B cell (primary cell): ENCODE results near the gene ASCL2. TPM values are rescaled to one million over a fixed set of nuclear protein-coding genes. Genes with fewer than 3 reads are reported as not detected.

Source experiments
- ATAC-seq: fragments of 200-7000 bp; cut with Tn5 transposase; one replicate; pipeline ENCODE4 v1.10.0; 2021; ENCODE audit warnings: low read depth, mild to moderate bottlenecking, moderate number of reproducible peaks, moderate library complexity
- CTCF ChIA-PET: fragments of 350-600 bp; sonication (Branson Sonifier 250); formaldehyde crosslinking; loops from one replicate; lab custom pipeline; 2021; ENCODE audit warnings: antibody characterized with exemption, inconsistent platforms; lab: Charles Lee
- POLR2A ChIA-PET: fragments of 350-600 bp; sonication (Branson Sonifier 250); formaldehyde crosslinking; loops from one replicate; lab custom pipeline; 2021; ENCODE audit warnings: antibody characterized with exemption; lab: Charles Lee
- DNase-seq: peaks from one replicate; pipeline ENCODE4 v3.0.0; 2013
- H2AFZ ChIP-seq: 2 replicates; pipeline ENCODE4 v1.6.1; 2012; ENCODE audit warnings: mild to moderate bottlenecking, low read depth, low read length; ENCODE audit not compliant: insufficient read depth, poor library complexity, severe bottlenecking
- H3K27ac ChIP-seq, 2 donors: 1 replicate in 1 of 2; 2 replicates in 1 of 2; pipeline ENCODE4 v1.5.1; 2012 to 2013; ENCODE audit warnings: low read length in 2 of 2, mild to moderate bottlenecking in 2 of 2, moderate library complexity in 1 of 2
- H3K27me3 ChIP-seq, 4 experiments: fragments of 200-600 bp in 1 of 4; sonication (generic) in 1 of 4; replicated peaks in 1 of 4; 1 replicate in 2 of 4; 2 replicates in 2 of 4; pipeline versions ENCODE4 v1.6.1 to v1.7.0; 2013 to 2016; ENCODE audit warnings: low read length in 3 of 4, mild to moderate bottlenecking in 2 of 4, mixed read lengths in 1 of 4, moderate library complexity in 1 of 4; ENCODE audit not compliant: insufficient read depth in 4 of 4, control insufficient read depth in 3 of 4; ENCODE audit errors: control extremely low read depth in 1 of 4
- H3K36me3 ChIP-seq, 2 experiments: replicated peaks in 1 of 2; 1 replicate in 1 of 2; 2 replicates in 1 of 2; pipeline versions ENCODE4 v1.6.1 to v1.7.1; 2013; ENCODE audit warnings: low read length in 1 of 2; ENCODE audit not compliant: insufficient read depth in 2 of 2, control insufficient read depth in 1 of 2; ENCODE audit errors: control extremely low read depth in 1 of 2, extremely low read depth in 1 of 2
- H3K4me1 ChIP-seq, 2 donors: fragments of 200-600 bp in 1 of 2; sonication (generic) in 1 of 2; 1 replicate in 1 of 2; 2 replicates in 1 of 2; pipeline versions ENCODE4 v1.5.1 to v1.6.1; 2013 to 2017; ENCODE audit warnings: low read length in 2 of 2; ENCODE audit not compliant: control insufficient read depth in 2 of 2, insufficient read depth in 2 of 2
- H3K4me2 ChIP-seq: replicated peaks from 2 replicates; pipeline ENCODE3; 2012; ENCODE audit warnings: mild to moderate bottlenecking, low read depth, low read length; ENCODE audit not compliant: poor library complexity, severe bottlenecking
- H3K4me3 ChIP-seq, 5 experiments: fragments of 200-600 bp in 1 of 5; sonication (generic) in 1 of 5; 1 replicate in 3 of 5; 2 replicates in 2 of 5; pipeline versions ENCODE4 v1.5.1 to v1.7.0; 2011 to 2016; ENCODE audit warnings: low read length in 4 of 5, mild to moderate bottlenecking in 4 of 5, low read depth in 2 of 5, control low read depth in 1 of 5, moderate library complexity in 1 of 5; ENCODE audit not compliant: insufficient read depth in 1 of 5; ENCODE audit errors: control extremely low read depth in 1 of 5, extremely low read depth in 1 of 5
- H3K79me2 ChIP-seq: fragments of 200-600 bp; sonication (generic); one replicate; pipeline ENCODE4 v1.6.0; 2016; ENCODE audit warnings: low read length; ENCODE audit not compliant: control insufficient read depth, insufficient read depth
- H3K9ac ChIP-seq: fragments of 200-600 bp; sonication (generic); 2 replicates; pipeline ENCODE4 v1.6.1; 2017; ENCODE audit warnings: mild to moderate bottlenecking, low read length, moderate library complexity
- H3K9me3 ChIP-seq, 3 donors: one replicate each; pipeline versions ENCODE4 v1.6.1 to v1.7.1; 2013; ENCODE audit warnings: low read length in 2 of 3; ENCODE audit not compliant: control insufficient read depth in 2 of 3, insufficient read depth in 1 of 3; ENCODE audit errors: control extremely low read depth in 1 of 3
- H4K20me1 ChIP-seq: 2 replicates; pipeline ENCODE4 v1.6.0; 2012; ENCODE audit warnings: mild to moderate bottlenecking, low read length; ENCODE audit not compliant: insufficient read depth, control insufficient read depth, poor library complexity, severe bottlenecking
- H3K27ac Mint-ChIP-seq: one replicate; pipeline ENCODE4 v1.8.0; 2021; ENCODE audit warnings: mixed read lengths
- H3K27me3 Mint-ChIP-seq: one replicate; pipeline ENCODE4 v1.8.0; 2021; ENCODE audit warnings: mixed read lengths
- H3K4me1 Mint-ChIP-seq: one replicate; pipeline ENCODE4 v1.8.0; 2021; ENCODE audit warnings: mixed read lengths
- H3K4me3 Mint-ChIP-seq: one replicate; pipeline ENCODE4 v1.8.0; 2021; ENCODE audit warnings: mixed read lengths
- H3K9me3 Mint-ChIP-seq: one replicate; pipeline ENCODE4 v1.8.0; 2022; ENCODE audit warnings: mixed read lengths; ENCODE audit not compliant: insufficient read depth
- CTCF ChIP-seq: fragments of 200-600 bp; IDR thresholded peaks from one replicate; pipeline ENCODE4 v1.8.0; 2022; ENCODE audit warnings: antibody characterized with exemption, mild to moderate bottlenecking
- EZH2 ChIP-seq: IDR thresholded peaks from 2 replicates; pipeline ENCODE4 v1.6.1; 2012; ENCODE audit warnings: borderline replicate concordance, low read depth, mild to moderate bottlenecking, moderate library complexity, low read length; ENCODE audit not compliant: insufficient read depth, poor library complexity, severe bottlenecking
- WGBS: methylation state at CpG from one replicate; pipeline ENCODE4 v1.1.5; 2013; ENCODE audit warnings: missing lambda C conversion rate; ENCODE audit not compliant: insufficient coverage; 5-methylcytosine and 5-hydroxymethylcytosine counted together
- intact Hi-C: fragments of 100-400 bp; cut with micrococcal nuclease; formaldehyde crosslinking; loops from one replicate; pipeline ENCODE4 v1.10.0; 2022
- polyA plus RNA-seq: library from polyadenylated mRNA; depleted of rRNA; stranded (reverse); fragments of >200 nt; gene quantifications from 2 replicates; pipeline ENCODE4 v1.2.3, GENCODE V29; 2012
- total RNA-seq, 2 donors: library from RNA; stranded (reverse); fragments of 120-200 nt in 1 of 2; gene quantifications; 1 replicate in 1 of 2; 2 replicates in 1 of 2; pipeline versions ENCODE4 v1.2.3 to v1.2.4, GENCODE V29; 2013 to 2022

The ASCL2 gene
- total and polyA plus RNA-seq, 2 donors (not counting 1 experiment from before 2014, with no cell fraction given) = 2.1 to 2.2 TPM

GRCh38 chr11:2296913-2297622, 26.7 kb upstream of the ASCL2 start:
- TF ChIP-seq EZH2 = no peak
- no peak for TF ChIP-seq CTCF
- ATAC-seq (no peak), DNase-seq (no peak)
- H3K27me3 Mint-ChIP-seq = no peaks in the 10 kb centered on the region
- H3K27ac Mint-ChIP-seq = peak overlapping the region; percentile 10
- WGBS = 95% methylated on average over 10 of the region's 13 CpGs
- H3K4me1 Mint-ChIP-seq = peaks cover 47% of the 10 kb centered on the region
- Histone ChIP-seq H3K4me3 (no peak overlapping the region), H2AFZ (no peak overlapping the region), H3K27me3 (no peaks in the 10 kb centered on the region), H3K9me3 (no peaks in the 10 kb centered on the region), H3K27ac (no peak overlapping the region), H3K9ac (no peak overlapping the region), H3K79me2 (peaks cover 2% of the 10 kb centered on the region), H3K36me3 (peaks cover 3 to 7% of the 10 kb centered on the region in 2 experiments), H4K20me1 (no peaks in the 10 kb centered on the region), H3K4me1 (peaks cover 31 to 37% of the 10 kb centered on the region in 2 donors), H3K4me2 (no peak overlapping the region)
- intact Hi-C loops = no loop called here
- CTCF ChIA-PET = interaction anchor here (1.1 to 15.0 kb wide), 5 partner anchors 8 to 143 kb away, joined by 3 to 583 read pairs (median 8); no protein-coding TSS in a partner anchor
- POLR2A ChIA-PET = no interaction called here
- H3K9me3 Mint-ChIP-seq = no peaks in the 10 kb centered on the region
- H3K4me3 Mint-ChIP-seq = no peak overlapping the region
